Measurements from ENCODE around the gene SEPSECS.

Gene SEPSECS

GRCh38 chr4:25159837-25160713 lies at the start of gene SEPSECS:
SEPSECS (minus strand) TSS chr4:25160449; CDS start chr4:25160369, 80 bp downstream.
- DNase-seq = peak; percentile 96

- DNase-seq = no peak
Measured at GRCh38 chr4:25209702-25210101, 49.5 kb upstream of the SEPSECS start.

GRCh38 chr4:25207997-25208396 lies 47.7 kb upstream of the SEPSECS start:
- DNase-seq = no peak

GRCh38 chr4:25198713-25199112 lies 38.5 kb upstream of the SEPSECS start:
- no peak for DNase-seq

GRCh38 chr4:25190407-25190806 lies 30.2 kb upstream of the SEPSECS start:
- no peak for DNase-seq

GRCh38 chr4:25184056-25184455 lies 23.8 kb upstream of the SEPSECS start:
- DNase-seq = no peak

- DNase-seq = no peak
Measured at GRCh38 chr4:25182937-25183336, 22.7 kb upstream of the SEPSECS start.

- DNase-seq = peak; percentile 38
Measured at GRCh38 chr4:25180524-25181131, 20.4 kb upstream of the SEPSECS start.

- no peak for DNase-seq
Measured at GRCh38 chr4:25178838-25179261, 18.6 kb upstream of the SEPSECS start.

- DNase-seq = no peak
Measured at GRCh38 chr4:25177147-25177546, 16.9 kb upstream of the SEPSECS start.

- DNase-seq = peak; percentile 40
Measured at GRCh38 chr4:25174674-25175073, 14.4 kb upstream of the SEPSECS start.

GRCh38 chr4:25172961-25173915 lies 13.0 kb upstream of the SEPSECS start:
- peak; percentile 68 for DNase-seq

- no peak for DNase-seq
Measured at GRCh38 chr4:25171201-25171865, 11.1 kb upstream of the SEPSECS start.

GRCh38 chr4:25169446-25169845 lies 9.2 kb upstream of the SEPSECS start:
- DNase-seq = no peak

GRCh38 chr4:25165916-25166315 lies 5.7 kb upstream of the SEPSECS start:
- DNase-seq = no peak

GRCh38 chr4:25163196-25163595 lies 2.9 kb upstream of the SEPSECS start:
- no peak for DNase-seq

GRCh38 chr4:25162566-25162965 lies 2.3 kb upstream of the SEPSECS start:
- DNase-seq = no peak

- DNase-seq = no peak
Measured at GRCh38 chr4:25161593-25161950, 1.3 kb upstream of the SEPSECS start.

- peak; percentile 59 for DNase-seq
Measured at GRCh38 chr4:25160714-25161592, 704 bp upstream of the SEPSECS start.

GRCh38 chr4:25158817-25159216 lies 1.4 kb downstream of the SEPSECS start:
- no peak for DNase-seq

GRCh38 chr4:25157081-25157480 lies 3.2 kb downstream of the SEPSECS start:
- DNase-seq = no peak

GRCh38 chr4:25155947-25156346 lies 4.3 kb downstream of the SEPSECS start:
- DNase-seq = no peak
